HG02763 (cell line): Measurements from ENCODE around the gene NUFIP2.
A peak's percentile ranks its signal among the peaks of the same experiment; 100 is the strongest.
"Not testable (repeated sequence)": the region's sequence is repeated elsewhere in the genome, so short reads cannot be mapped to it uniquely, and the experiment has no call there.

Experiments
- ATAC-seq: cut with Tn5 transposase; IDR thresholded peaks from one replicate; pipeline ENCODE4 v1.9.1; 2021; ENCODE audit warnings: mild to moderate bottlenecking, moderate library complexity; ENCODE audit not compliant: unreplicated experiment

Gene NUFIP2

GRCh38 chr17:29240477-29240876, 53.5 kb downstream of the NUFIP2 start:
- ATAC-seq, result no peak

- no peak for ATAC-seq
Observed at GRCh38 chr17:29238133-29238850, 55.7 kb downstream of the NUFIP2 start.

DNA sequence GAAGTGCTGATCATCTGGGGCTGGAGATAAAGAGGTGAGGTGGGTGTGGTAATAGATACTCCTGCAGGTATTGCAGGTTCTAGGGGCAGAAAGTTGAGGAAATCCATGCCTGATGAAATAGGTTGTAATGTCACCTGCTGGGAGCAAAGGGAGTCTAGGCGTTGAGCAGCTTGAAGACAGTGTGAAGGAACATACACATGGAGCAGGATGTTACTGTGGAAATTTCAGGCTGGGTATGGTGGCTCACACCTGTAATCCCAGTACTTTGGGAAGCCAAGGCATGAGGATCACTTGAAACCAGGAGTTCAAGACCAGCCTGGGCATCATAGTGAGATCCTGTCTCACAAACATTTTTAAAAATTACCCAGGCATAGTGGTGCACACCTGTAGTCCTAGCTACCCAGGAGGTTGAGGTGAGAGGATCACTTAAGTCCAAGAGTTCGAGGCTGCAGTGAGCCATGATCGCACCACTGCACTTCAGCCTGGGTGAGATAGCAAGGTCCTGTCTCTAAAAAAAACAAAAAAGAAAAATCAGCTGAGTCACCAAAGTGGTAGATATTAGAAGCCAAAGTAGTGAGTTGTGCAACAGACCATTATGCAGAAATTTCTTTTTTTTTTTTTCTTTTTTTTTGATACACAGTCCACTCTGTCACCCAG, 56.3 kb downstream of the NUFIP2 start:
- no peak for ATAC-seq

DNA sequence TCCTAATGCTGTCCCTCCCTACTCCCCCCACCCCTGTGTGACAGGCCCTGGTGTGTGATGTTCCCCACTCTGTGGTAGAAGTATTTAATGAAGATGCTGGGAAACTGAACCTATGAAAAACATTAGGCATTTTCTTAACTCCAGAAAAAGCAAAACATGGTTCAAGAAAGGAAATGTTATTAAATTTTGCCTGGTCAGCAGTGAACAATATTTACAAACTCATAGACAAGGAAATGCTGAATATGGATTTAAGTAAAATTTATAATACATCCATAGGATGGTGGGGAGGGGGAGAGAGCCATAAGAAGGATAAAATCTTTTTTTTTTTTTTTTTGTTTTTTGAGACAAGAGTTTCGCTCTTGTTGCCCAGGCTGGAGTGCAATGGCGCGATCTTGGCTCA, 58.0 kb downstream of the NUFIP2 start:
- ATAC-seq, result no peak

DNA sequence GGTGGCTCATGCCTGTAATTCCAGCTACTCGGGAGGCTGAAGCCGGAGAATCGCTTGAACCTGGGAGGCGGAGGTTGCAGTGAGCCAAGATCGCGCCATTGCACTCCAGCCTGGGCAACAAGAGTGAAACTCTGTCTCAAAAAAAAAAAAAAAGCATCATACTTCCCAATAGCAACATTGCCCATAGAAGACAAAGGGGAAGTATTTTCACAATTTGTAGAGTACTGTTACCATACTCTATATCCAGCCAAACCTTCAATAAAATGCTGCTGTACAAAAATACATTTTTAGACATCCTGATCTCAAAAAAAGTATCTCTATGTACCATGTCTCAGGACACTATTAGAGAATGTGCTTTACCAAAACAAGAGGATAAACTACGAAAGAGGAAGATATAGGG, 59.0 kb downstream of the NUFIP2 start:
- not testable (repeated sequence) for ATAC-seq

DNA sequence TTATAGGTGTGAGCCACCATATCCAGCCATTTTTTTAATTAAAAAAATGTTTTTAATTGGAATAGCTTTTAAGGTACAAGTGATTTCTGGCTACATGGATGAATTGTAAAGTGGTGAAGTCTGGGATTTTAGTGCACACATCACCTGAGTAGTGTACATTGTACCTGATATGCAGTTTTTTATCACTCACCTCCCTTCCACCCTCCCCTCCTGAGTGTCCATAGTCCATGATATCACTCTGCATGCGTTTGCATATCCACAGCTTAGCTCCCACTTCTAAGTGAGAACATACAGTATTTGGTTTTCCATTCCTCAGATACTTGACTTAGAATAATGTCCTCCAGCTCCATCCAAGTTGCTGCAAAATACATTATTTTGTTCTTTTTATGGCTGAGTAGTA, 60.6 kb downstream of the NUFIP2 start:
- ATAC-seq, result no peak

DNA sequence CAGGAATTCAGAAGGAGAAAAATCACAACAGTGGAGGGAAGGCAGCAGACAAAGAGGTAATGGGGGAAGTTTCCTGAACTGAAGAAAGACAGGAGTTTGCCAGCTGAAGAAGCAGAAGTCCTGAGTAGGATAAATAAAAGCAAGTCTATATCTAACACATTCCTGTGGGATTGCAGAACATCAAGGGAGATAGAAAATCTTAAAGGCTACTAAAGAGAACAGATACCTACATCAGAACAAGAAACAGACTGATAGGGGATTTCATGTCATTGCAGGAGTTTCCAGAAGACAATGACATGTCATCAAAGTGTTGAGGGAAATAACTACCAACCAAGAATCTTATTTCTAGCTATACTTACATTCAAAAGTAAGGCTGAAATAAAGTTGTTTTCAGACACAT, 68.6 kb downstream of the NUFIP2 start:
- no peak for ATAC-seq

DNA sequence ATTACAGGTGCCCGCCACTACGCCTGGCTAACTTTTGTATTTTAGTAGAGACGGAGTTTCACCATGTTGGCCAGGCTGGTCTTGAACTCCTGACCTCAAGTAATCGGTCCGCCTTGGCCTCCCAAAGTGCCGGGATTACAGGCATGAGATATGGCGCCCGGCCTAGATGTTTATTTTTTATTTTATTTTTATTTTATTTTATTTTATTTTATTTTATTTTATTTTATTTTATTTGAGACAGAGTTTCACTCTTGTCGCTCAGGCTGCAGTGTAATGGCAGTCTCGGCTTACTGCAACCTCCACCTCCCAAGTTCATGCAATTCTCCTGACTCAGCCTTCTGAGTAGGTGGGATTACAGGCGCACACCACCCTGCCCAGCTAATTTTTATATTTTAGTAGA, 72.6 kb downstream of the NUFIP2 start:
- ATAC-seq, result not testable (repeated sequence)

GRCh38 chr17:29219378-29220047, 74.4 kb downstream of the NUFIP2 start:
- ATAC-seq, result peak; percentile 54

GRCh38 chr17:29216856-29217255, 77.1 kb downstream of the NUFIP2 start:
- ATAC-seq, result no peak

GRCh38 chr17:29216181-29216580, 77.8 kb downstream of the NUFIP2 start:
- ATAC-seq, result no peak

DNA sequence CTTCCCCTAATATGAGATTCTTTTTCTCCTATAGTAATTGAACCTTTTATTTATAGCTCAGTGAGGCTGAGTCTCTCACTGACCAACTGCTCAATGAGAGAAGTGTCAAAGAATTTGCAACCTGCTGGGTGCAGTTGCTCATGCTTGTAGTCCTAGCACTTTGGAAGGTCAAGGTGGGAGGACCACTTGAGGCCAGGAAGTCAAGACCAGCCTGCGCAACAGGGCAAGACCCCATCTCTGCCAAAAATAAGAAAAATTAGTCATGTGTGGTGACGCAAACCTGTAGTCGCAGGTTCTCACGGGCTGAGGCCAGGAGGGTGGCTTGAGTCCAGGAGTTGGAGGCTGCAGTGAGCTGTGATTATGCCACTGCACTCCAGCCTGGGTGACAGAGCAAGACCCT, 78.2 kb downstream of the NUFIP2 start:
- no peak for ATAC-seq

DNA sequence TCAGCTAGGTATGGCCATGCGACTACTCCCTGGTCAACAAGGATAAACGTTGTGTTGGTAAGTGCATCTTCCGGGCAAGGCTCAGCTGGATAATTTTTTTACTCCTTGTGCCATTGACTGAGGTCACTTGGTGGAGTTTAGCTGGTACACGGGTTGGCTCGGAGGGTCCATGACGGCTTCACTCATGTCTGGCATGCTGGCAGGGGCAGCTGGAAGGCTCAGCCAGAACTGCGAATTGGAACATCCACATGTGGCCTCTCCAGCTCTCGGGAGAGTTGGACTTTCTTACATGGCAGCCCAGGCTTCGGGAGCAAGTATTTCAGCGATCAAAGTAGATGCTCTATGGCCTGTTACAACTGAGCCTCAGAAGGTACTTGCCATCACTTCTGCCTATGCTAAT, 78.8 kb downstream of the NUFIP2 start:
- no peak for ATAC-seq

DNA sequence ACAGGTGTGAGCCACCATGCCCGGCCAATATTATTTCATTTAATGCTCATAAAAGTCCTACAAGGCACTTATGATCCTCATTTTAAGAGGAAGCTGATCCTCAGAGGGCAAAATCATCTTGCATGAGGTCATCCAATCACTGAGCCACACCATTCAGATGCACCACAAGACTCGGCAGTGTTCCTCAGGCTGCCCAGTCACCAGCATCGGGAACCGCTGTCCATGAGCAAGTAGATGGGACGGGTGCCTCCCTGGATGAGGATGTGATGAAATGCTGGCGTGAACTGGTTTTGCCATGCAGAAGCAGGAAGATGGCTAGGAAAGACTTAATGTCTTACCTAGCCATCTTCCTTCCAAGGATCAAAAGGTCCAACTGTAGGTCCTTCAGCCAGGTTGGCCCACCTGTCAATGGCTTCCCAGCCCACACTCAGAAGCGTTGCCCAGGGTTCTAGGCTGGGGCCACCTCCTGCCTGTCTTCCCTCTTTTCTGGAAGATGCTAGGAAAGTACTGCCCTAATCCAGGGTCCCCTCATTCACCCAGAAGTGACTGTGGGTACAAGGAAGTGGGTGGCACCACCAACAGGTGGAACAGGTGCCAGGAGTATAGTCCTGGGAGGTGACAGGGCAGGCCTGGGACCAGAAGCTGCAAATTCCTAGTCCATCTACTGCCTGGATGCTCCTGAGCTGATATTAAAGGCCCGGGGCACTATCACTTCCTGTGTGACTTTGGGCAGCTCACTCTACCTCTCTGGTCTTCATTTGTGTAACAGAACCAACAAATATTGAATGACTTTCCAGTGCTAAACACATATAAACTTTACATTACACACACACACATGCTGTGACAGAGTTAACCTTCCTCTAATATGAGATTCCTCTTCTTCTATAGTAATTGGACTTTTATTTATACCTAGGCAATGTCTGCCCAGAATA, 79.5 kb downstream of the NUFIP2 start:
- no peak for ATAC-seq

DNA sequence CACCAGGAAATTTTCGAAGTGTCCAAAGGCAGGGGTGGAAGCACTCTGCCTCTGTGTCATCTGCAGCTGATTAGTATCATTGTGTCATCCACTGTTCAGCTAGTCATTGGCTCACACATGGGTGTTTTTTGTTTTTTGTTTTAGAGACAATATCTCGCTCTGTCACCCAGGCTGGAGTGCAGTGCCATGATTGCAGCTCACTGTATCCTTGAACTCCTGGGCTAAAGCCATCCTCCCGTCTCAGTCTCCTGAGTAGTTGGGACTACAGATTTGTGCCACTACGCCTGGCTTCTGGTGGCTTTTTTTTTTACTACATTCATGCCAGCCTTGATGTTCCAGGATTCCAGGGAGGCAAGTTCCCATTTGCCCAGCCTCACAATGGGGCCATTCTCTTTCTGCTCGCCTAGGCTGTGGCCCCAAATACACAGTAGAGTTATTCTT, 81.2 kb downstream of the NUFIP2 start:
- no peak for ATAC-seq

DNA sequence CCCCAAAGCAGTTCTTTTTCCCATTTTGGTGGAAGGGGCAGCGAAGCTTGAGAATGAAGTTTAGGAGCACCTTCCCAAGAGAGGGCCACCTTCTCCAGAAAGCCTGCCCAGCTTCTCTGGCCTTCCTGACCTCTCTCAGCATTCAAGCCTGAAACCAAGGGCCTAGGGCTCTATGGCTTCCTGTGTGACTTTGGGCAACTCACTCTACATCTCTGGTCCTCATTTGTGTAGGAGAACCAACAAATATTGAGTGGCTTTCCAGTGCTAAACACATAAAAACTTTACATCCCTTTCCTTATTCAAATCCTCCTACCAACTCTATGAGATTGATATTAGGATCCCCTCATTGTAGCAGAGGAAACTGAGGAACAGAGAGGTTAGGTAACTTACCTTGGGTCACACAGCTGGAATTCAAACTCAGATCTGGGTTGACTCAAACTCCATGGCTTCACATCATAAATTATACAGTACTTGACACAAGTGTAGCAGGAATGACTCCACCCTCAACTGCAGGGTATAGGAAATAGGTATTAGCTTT, 81.8 kb downstream of the NUFIP2 start:
- no peak for ATAC-seq

DNA sequence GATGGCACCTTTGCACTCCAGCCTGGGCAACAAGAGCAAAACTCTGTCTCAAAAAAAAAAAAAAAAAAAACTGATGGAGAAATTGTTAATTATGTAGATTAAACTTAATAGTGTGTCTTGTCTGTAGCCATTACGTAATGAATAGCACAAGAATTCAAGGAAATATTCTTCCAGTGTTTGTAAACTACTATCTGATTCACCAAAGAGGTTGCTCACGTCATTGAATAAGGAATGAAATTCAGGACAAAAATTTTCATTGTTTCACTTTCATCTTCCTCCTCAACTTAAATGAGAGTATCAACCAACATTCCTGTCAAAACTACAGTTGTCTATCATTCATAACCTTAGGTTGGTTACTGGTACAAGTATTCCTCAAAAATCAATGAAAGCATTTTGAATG, 83.1 kb downstream of the NUFIP2 start:
- ATAC-seq, result no peak

DNA sequence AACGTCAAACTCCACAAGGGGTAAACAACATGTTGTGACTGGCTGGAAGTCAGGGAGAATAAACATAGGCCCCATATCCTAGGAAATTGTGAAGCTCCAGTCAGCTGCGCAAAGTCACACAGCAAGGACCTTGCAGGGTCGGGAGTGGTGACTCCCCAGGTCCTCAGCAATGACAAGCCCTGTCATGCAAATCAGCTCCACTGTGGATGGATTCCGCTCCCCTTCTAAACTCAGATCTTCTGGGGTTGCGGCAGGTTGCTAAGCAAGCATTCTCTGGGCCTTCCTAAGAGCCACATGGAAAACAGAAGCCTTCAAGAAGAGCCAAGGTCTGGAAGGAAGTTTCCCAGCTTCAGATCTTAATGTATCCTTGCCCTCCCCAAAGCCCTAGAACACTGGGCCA, 84.9 kb downstream of the NUFIP2 start:
- no peak for ATAC-seq

DNA sequence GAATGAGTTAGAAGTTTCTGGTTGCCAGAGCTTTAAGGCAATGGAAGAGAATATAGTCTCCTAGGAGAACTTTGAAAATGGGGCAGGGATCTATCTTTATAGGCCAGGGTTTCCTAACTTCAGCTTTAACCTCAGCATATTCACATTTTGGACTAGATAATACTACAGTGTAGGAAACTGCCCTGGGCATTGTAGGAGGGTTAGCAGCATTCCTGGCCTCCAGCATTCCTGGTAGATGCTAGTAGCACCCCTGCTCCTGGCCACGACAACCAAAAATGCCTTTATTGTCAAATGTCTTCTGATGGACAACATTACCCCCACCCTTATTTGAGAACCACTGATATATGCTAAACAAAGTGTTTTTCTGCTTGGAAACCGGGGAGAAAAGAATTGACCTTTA, 86.0 kb downstream of the NUFIP2 start:
- ATAC-seq, result no peak
